K562 (cell line): ENCODE results near the gene CRIP1. TPM values are rescaled to one million over a fixed set of nuclear protein-coding genes. Genes with fewer than 3 reads are reported as not detected.

ENCODE experiments used
- ATAC-seq: fragments of 200-7000 bp; cut with Tn5 transposase; 3 replicates; pipeline ENCODE4 v1.9.1; 2020; ENCODE audit warnings: moderate library complexity
- BruUV-seq: library from RNA; stranded (reverse); fragments of 400-500 nt; replicated peaks from 2 replicates; lab custom pipeline; 2021; lab: Mats Ljungman, UMichigan
- CTCF ChIA-PET: fragments of 300-600 bp; formaldehyde crosslinking; extraction: SDS; loops from one replicate; lab custom pipeline; 2021; ENCODE audit warnings: low intra/inter-chr PET ratio; lab: Yijun Ruan, JAX
- POLR2A ChIA-PET: fragments of 300-600, 350-650 bp; sonication (Branson Sonifier 250); formaldehyde crosslinking; extraction: SDS; loops from one replicate; lab custom pipeline; 2021; ENCODE audit warnings: antibody characterized with exemption, inconsistent platforms; lab: Yijun Ruan, JAX
- DNase-seq, 4 experiments: peaks; one replicate each; pipeline versions ENCODE4 v3.0.0 to v3.0.0-alpha.2; 2011 to 2018; ENCODE audit warnings: low spot score in 3 of 4, mixed read lengths in 3 of 4; ENCODE audit errors: extremely low read depth in 1 of 4
- FAIRE-seq: peaks from 2 replicates; lab custom pipeline; 2011; peaks lifted over from hg19 to GRCh38; lab: Jason Lieb, UNC
- H2AFZ ChIP-seq: 2 replicates; pipeline ENCODE4 v1.6.0; 2011; ENCODE audit warnings: low read depth, low read length, control low read depth, inconsistent platforms
- H3K27ac ChIP-seq: fragments of 200-600 bp; 3 replicates; pipeline ENCODE4 v1.8.0; 2011; ENCODE audit warnings: low read depth, mild to moderate bottlenecking, control low read depth, inconsistent platforms, low read length, moderate library complexity, mixed read lengths; ENCODE audit errors: extremely low read depth
- H3K27me3 ChIP-seq, 2 experiments: fragments of 300-600 bp in 1 of 2; 2 replicates in 1 of 2; 3 replicates in 1 of 2; pipeline versions ENCODE4 v1.6.0 to v1.8.0; 2011; ENCODE audit warnings: inconsistent platforms in 2 of 2, low read length in 2 of 2, mild to moderate bottlenecking in 1 of 2, mixed read lengths in 1 of 2, moderate library complexity in 1 of 2; ENCODE audit not compliant: control insufficient read depth in 2 of 2, insufficient read depth in 2 of 2
- H3K36me3 ChIP-seq: fragments of 300-600 bp; 3 replicates; pipeline ENCODE4 v1.8.0; 2011; ENCODE audit warnings: mild to moderate bottlenecking, low read length, inconsistent platforms; ENCODE audit not compliant: control insufficient read depth, insufficient read depth
- H3K4me1 ChIP-seq, 2 experiments: fragments of 200-600 bp in 1 of 2; replicated peaks in 1 of 2; 2 replicates in 1 of 2; 3 replicates in 1 of 2; pipeline versions ENCODE4 v1.5.1 to v1.8.0; 2011; ENCODE audit warnings: inconsistent platforms in 2 of 2, low read length in 2 of 2, mild to moderate bottlenecking in 1 of 2, mixed read lengths in 1 of 2, moderate library complexity in 1 of 2; ENCODE audit not compliant: control insufficient read depth in 2 of 2, insufficient read depth in 2 of 2
- H3K4me2 ChIP-seq: 2 replicates; pipeline ENCODE4 v1.6.1; 2011; ENCODE audit warnings: low read length, control low read depth, inconsistent platforms, mixed read lengths; ENCODE audit not compliant: insufficient read depth
- H3K4me3 ChIP-seq: fragments of 200-600 bp; sonication (generic), shearing (Covaris generic); 2 replicates; pipeline ENCODE4 v1.5.1; 2016; ENCODE audit warnings: control low read depth, inconsistent platforms
- H3K79me2 ChIP-seq: fragments of 200-600 bp; 3 replicates; pipeline ENCODE4 v1.8.0; 2011; ENCODE audit warnings: low read length, inconsistent platforms; ENCODE audit not compliant: control insufficient read depth, insufficient read depth
- H3K9ac ChIP-seq, 2 experiments: 2 replicates each; pipeline versions ENCODE4 v1.6.0 to v1.6.1; 2011; ENCODE audit warnings: low read depth in 2 of 2, low read length in 2 of 2, control low read depth in 1 of 2, inconsistent platforms in 1 of 2, mild to moderate bottlenecking in 1 of 2, mixed read lengths in 1 of 2; ENCODE audit not compliant: insufficient read depth in 1 of 2
- H3K9me1 ChIP-seq: one replicate; pipeline ENCODE4 v1.6.0; 2011; ENCODE audit warnings: inconsistent platforms, mild to moderate bottlenecking, low read length, moderate library complexity; ENCODE audit not compliant: control insufficient read depth, insufficient read depth
- H3K9me3 ChIP-seq: replicated peaks from 2 replicates; pipeline ENCODE4 v1.5.1; 2011; ENCODE audit warnings: low read depth, low read length, inconsistent platforms; ENCODE audit not compliant: control insufficient read depth, insufficient read depth
- H4K20me1 ChIP-seq: replicated peaks from 2 replicates; pipeline ENCODE4 v1.6.1; 2011; ENCODE audit warnings: low read length, inconsistent platforms, mixed read lengths; ENCODE audit not compliant: control insufficient read depth, insufficient read depth
- E2F3 ChIP-seq: fragments of 250-450 bp; sonication (Bioruptor Pico); IDR thresholded peaks from 2 replicates; pipeline ENCODE4 v1.4.0; 2020; ENCODE audit warnings: mild to moderate bottlenecking
- HOXB6 ChIP-seq: fragments of 250-450 bp; sonication (Bioruptor Pico); IDR thresholded peaks from 2 replicates; pipeline ENCODE4 v1.5.1; 2022; ENCODE audit warnings: mild to moderate bottlenecking, borderline replicate concordance
- POLR2G ChIP-seq: fragments of 200-400 bp; formaldehyde crosslinking; IDR thresholded peaks from 2 replicates; pipeline ENCODE4 v1.6.1; 2017; ENCODE audit warnings: low read depth, mild to moderate bottlenecking, antibody characterized with exemption, low read length, moderate library complexity
- ZBTB40 ChIP-seq, 2 experiments: fragments of 450-650 bp in 1 of 2; sonication (generic) in 1 of 2; formaldehyde crosslinking in 1 of 2; IDR thresholded peaks; 2 replicates each; pipeline versions ENCODE4 v1.7.1 to v1.9.0; 2016 to 2022; ENCODE audit warnings: inconsistent platforms in 1 of 2, mild to moderate bottlenecking in 1 of 2, missing genetic modification reagents in 1 of 2
- ZEB2 ChIP-seq: fragments of 450-650 bp; IDR thresholded peaks from 2 replicates; pipeline ENCODE4 v1.6.1; 2016
- ZHX1 ChIP-seq: fragments of 150-350 bp; conservative IDR thresholded peaks from 2 replicates; pipeline ENCODE4 v1.6.1; 2014; ENCODE audit warnings: low read length
- ZNF584 ChIP-seq: fragments of 200-800 bp; sonication (Bioruptor generic); IDR thresholded peaks from 2 replicates; pipeline ENCODE4 v1.6.1; 2016; ENCODE audit warnings: low read depth, mild to moderate bottlenecking, missing genetic modification characterization, missing compliant biosample characterization
- WGBS: fragments of 100-300 bp; shearing (Covaris generic); methylation state at CpG from one replicate; pipeline ENCODE4 v1.1.6; 2016; ENCODE audit warnings: low coverage, mixed read lengths; ENCODE audit not compliant: insufficient coverage; ENCODE audit errors: missing lambda C conversion rate; 5-methylcytosine and 5-hydroxymethylcytosine counted together
- in situ Hi-C: fragments of 300-500 bp; cut with MboI; formaldehyde crosslinking; loops from 4 replicates; pipeline ENCODE4 v1.15.0; 2018; ENCODE audit warnings: inconsistent platforms, mixed read lengths
- intact Hi-C: fragments of 100-400 bp; cut with micrococcal nuclease; formaldehyde crosslinking; loops from 2 replicates; pipeline ENCODE4 v1.14.2; 2022
- polyA plus RNA-seq, 8 experiments: library from polyadenylated mRNA; depleted of rRNA in 4 of 8; stranded (reverse) in 5 of 8; unstranded in 3 of 8; fragments of >200 nt; fragmentation: Nextera tagmentation in 2 of 8; fragmentation: Illumina TruSeq in 1 of 8; extraction: Ambion mirVana in 2 of 8; extraction: Trizol in 1 of 8; gene quantifications; 2 replicates each; pipeline versions ENCODE4 v1.2.1 to v1.2.3, GENCODE V29; 2011 to 2014; ENCODE audit warnings: inconsistent platforms in 1 of 8, missing spikeins in 1 of 8
- total RNA-seq, 7 experiments: library from RNA; depleted of rRNA in 6 of 7; stranded (reverse); fragments of >200 nt in 6 of 7; fragmentation: Illumina TruSeq in 2 of 7; extraction: Trizol in 2 of 7; gene quantifications; 2 replicates each; pipeline versions ENCODE4 v1.2.1 to v1.2.3, GENCODE V29; 2011 to 2021; ENCODE audit warnings: low replicate concordance in 1 of 7

Gene CRIP1
- total and polyA plus RNA-seq, 9 of the 15 experiments (the other 6 are each of a cell fraction or from before 2014, with no cell fraction given) = 0.11 to 0.58 (median 0.14) TPM; not detected in 6

GRCh38 chr14:105533811-105534498 is 47.3 kb downstream of the CRIP1 start:
- Histone ChIP-seq H3K27me3 (peaks cover 5 to 61% of the 10 kb centered on the region in 2 experiments; a peak in 3 of 5 replicates), H3K36me3 (no peaks in the 10 kb centered on the region), H3K27ac (no peak overlapping the region), H3K4me1 (peaks cover 0 to 48% of the 10 kb centered on the region in 2 experiments; a peak in 2 of 5 replicates), H3K4me2 (no peak overlapping the region), H3K9me1 (no peaks in the 10 kb centered on the region), H2AFZ (no peak overlapping the region), H3K4me3 (no peak overlapping the region), H4K20me1 (no peaks in the 10 kb centered on the region), H3K79me2 (no peaks in the 10 kb centered on the region), H3K9me3 (no peaks in the 10 kb centered on the region), H3K9ac (0 out of 4 replicates have a peak overlapping the region, but pooled peaks of 1 of the 2 experiments have one; percentile 1)
- DNase-seq (no peak), ATAC-seq (no peak), FAIRE-seq (no peak)
- ChIA-PET CTCF (interaction anchor here (0.7 kb wide), 1 partner anchor 638 kb away, joined by 4 read pairs; no protein-coding TSS in a partner anchor), POLR2A (no interaction called here)
- 4% methylated on average over 20 of the region's 21 CpGs for WGBS
- BruUV-seq = no TSS peak
- intact Hi-C loops (loop anchor here (5.0 kb wide), 1 partner anchor 162 kb away; no protein-coding TSS in a partner anchor), in situ Hi-C loops (no loop called here)
- no peak for TF ChIP-seq ZEB2
- no peak for TF ChIP-seq ZNF584 (CRISPR knock-in tag)
- TF ChIP-seq HOXB6 = no peak
- no peak for TF ChIP-seq E2F3 (CRISPR knock-in tag)
- no peak for TF ChIP-seq POLR2G
- no peak for TF ChIP-seq ZHX1
- no peak for TF ChIP-seq ZBTB40 (IDR thresholded peaks at IDR 0.05)
- no peak for TF ChIP-seq ZBTB40 (CRISPR knock-in tag; IDR thresholded peaks at IDR 0.05)
